ENCODE measurements around the gene BICDL1. TPM values are rescaled to one million over a fixed set of nuclear protein-coding genes. Genes with fewer than 3 reads are reported as not detected.

Gene BICDL1
- total and polyA plus RNA-seq, 5 donors from 2014 or later, result 0.93 to 134 (median 1.6) TPM

- DNase-seq (no peak), ATAC-seq (ENCODE audit: low read depth in 2 of 2) (no peak)
- peaks cover 38% of the 10 kb centered on the region for H3K36me3 Mint-ChIP-seq
- no peak overlapping the region for H3K27ac Mint-ChIP-seq
- Histone ChIP-seq H3K27me3 (ENCODE audit: control insufficient read depth, insufficient read depth, low read length) (no peaks in the 10 kb centered on the region), H3K27ac (ENCODE audit: insufficient read depth, low read length, poor library complexity, severe bottlenecking) (no peak overlapping the region), H3K4me1 (ENCODE audit: control insufficient read depth, insufficient read depth, low read length, poor library complexity, severe bottlenecking) (no peaks in the 10 kb centered on the region), H3K36me3 (ENCODE audit: control insufficient read depth, insufficient read depth, low read length) (peaks cover 93% of the 10 kb centered on the region), H3K4me3 (ENCODE audit: low read depth, low read length) (no peak overlapping the region), H3K9me3 (ENCODE audit: control insufficient read depth in 2 of 2, low read length in 2 of 2) (no peaks in the 10 kb centered on the region)
- no peaks in the 10 kb centered on the region for H3K27me3 Mint-ChIP-seq
- H3K4me3 Mint-ChIP-seq, result no peak overlapping the region
- H3K4me1 Mint-ChIP-seq, result peaks cover 0 to 2% (median 0%) of the 10 kb centered on the region in 4 donors
- H3K9me3 Mint-ChIP-seq, result no peaks in the 10 kb centered on the region
Observed at GRCh38 chr12:120136093-120136770, 147.2 kb downstream of the BICDL1 start.

- Histone ChIP-seq H3K27ac (ENCODE audit: insufficient read depth, low read length, poor library complexity, severe bottlenecking) (no peak overlapping the region), H3K9me3 (ENCODE audit: control insufficient read depth in 2 of 2, low read length in 2 of 2) (no peaks in the 10 kb centered on the region), H3K4me3 (ENCODE audit: low read depth, low read length) (no peak overlapping the region), H3K4me1 (ENCODE audit: control insufficient read depth, insufficient read depth, low read length, poor library complexity, severe bottlenecking) (no peaks in the 10 kb centered on the region), H3K36me3 (ENCODE audit: control insufficient read depth, insufficient read depth, low read length) (peaks cover 94% of the 10 kb centered on the region), H3K27me3 (ENCODE audit: control insufficient read depth, insufficient read depth, low read length) (no peaks in the 10 kb centered on the region)
- Mint-ChIP-seq H3K27me3 (no peaks in the 10 kb centered on the region), H3K36me3 (peaks cover 42% of the 10 kb centered on the region), H3K9me3 (no peaks in the 10 kb centered on the region), H3K4me1 (no peaks in the 10 kb centered on the region), H3K27ac (no peak overlapping the region), H3K4me3 (no peak overlapping the region)
- DNase-seq, result no peak
- no peak for ATAC-seq (ENCODE audit: low read depth in 2 of 2)
Observed at GRCh38 chr12:120137833-120138232, 148.8 kb downstream of the BICDL1 start.

DNA sequence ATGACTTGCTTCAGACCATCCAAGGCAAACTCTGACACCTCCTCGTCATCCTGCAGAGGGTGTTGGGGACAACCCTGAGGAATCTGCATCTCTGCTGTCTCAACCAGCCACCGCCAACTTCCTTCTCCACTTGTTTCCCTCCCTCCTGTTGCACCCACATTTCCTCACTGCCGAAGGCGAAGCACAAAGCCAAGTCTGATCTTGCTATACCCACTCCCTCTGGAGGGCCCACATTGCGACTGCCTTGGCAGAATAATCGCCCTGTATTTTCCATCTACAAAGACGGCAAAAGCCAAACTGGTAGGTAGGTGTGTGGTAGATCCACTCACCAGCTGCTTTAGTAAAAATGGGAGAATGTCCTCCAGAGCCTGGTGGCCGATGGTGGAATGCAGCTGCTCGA, 149.3 kb downstream of the BICDL1 start:
- Histone ChIP-seq H3K27me3 (ENCODE audit: control insufficient read depth, insufficient read depth, low read length) (no peaks in the 10 kb centered on the region), H3K27ac (ENCODE audit: insufficient read depth, low read length, poor library complexity, severe bottlenecking) (no peak overlapping the region), H3K36me3 (ENCODE audit: control insufficient read depth, insufficient read depth, low read length) (peaks cover 93% of the 10 kb centered on the region), H3K4me1 (ENCODE audit: control insufficient read depth, insufficient read depth, low read length, poor library complexity, severe bottlenecking) (no peaks in the 10 kb centered on the region), H3K9me3 (ENCODE audit: control insufficient read depth in 2 of 2, low read length in 2 of 2) (no peaks in the 10 kb centered on the region), H3K4me3 (ENCODE audit: low read depth, low read length) (no peak overlapping the region)
- no peaks in the 10 kb centered on the region for H3K4me1 Mint-ChIP-seq
- no peaks in the 10 kb centered on the region for H3K9me3 Mint-ChIP-seq
- ATAC-seq (ENCODE audit: low read depth in 2 of 2), result no peak
- peaks cover 42% of the 10 kb centered on the region for H3K36me3 Mint-ChIP-seq
- H3K4me3 Mint-ChIP-seq, result no peak overlapping the region
- no peak for DNase-seq
- H3K27me3 Mint-ChIP-seq, result no peaks in the 10 kb centered on the region
- no peak overlapping the region for H3K27ac Mint-ChIP-seq

DNA sequence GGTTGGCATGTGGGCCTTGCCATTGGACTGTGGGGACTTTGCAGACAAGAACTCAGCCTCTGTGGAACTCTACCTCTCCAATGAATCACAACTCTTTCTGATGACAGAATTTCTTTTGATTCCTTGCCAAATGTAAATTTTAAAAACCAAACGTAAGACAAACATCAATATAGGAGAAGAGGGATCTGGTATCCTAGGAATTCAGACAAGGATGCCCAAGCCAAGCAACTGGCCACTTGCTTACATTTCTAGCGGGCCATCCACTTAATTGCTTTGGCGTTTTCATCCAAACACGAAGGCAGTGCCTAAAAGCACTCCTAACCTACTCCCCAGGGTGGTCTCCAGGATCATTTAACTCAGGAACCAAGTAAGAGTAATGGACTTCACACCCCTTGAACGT, 150.9 kb downstream of the BICDL1 start:
- Mint-ChIP-seq H3K27me3 (no peaks in the 10 kb centered on the region), H3K9me3 (no peaks in the 10 kb centered on the region), H3K36me3 (peaks cover 38% of the 10 kb centered on the region), H3K4me1 (no peaks in the 10 kb centered on the region), H3K4me3 (no peak overlapping the region), H3K27ac (peak overlapping the region in 1 of 3 donors; percentile 7)
- Histone ChIP-seq H3K36me3 (ENCODE audit: control insufficient read depth, insufficient read depth, low read length) (peaks cover 91% of the 10 kb centered on the region), H3K27me3 (ENCODE audit: control insufficient read depth, insufficient read depth, low read length) (no peaks in the 10 kb centered on the region), H3K9me3 (ENCODE audit: control insufficient read depth in 2 of 2, low read length in 2 of 2) (no peaks in the 10 kb centered on the region), H3K27ac (ENCODE audit: insufficient read depth, low read length, poor library complexity, severe bottlenecking) (no peak overlapping the region), H3K4me1 (ENCODE audit: control insufficient read depth, insufficient read depth, low read length, poor library complexity, severe bottlenecking) (no peaks in the 10 kb centered on the region), H3K4me3 (ENCODE audit: low read depth, low read length) (no peak overlapping the region)
- no peak for ATAC-seq (ENCODE audit: low read depth in 2 of 2)
- no peak for DNase-seq

- no peaks in the 10 kb centered on the region for H3K27me3 ChIP-seq (ENCODE audit: control insufficient read depth, insufficient read depth, low read length)
- DNase-seq (no peak), ATAC-seq (ENCODE audit: low read depth in 2 of 2) (no peak)
- H3K4me3 Mint-ChIP-seq, result no peak overlapping the region
- H3K27ac ChIP-seq (ENCODE audit: insufficient read depth, low read length, poor library complexity, severe bottlenecking), result no peak overlapping the region
- H3K27ac Mint-ChIP-seq, result no peak overlapping the region
- no peaks in the 10 kb centered on the region for H3K27me3 Mint-ChIP-seq
- H3K9me3 Mint-ChIP-seq, result no peaks in the 10 kb centered on the region
- H3K36me3 Mint-ChIP-seq, result peaks cover 36% of the 10 kb centered on the region
- no peaks in the 10 kb centered on the region for H3K9me3 ChIP-seq (ENCODE audit: control insufficient read depth in 2 of 2, low read length in 2 of 2)
- H3K4me3 ChIP-seq (ENCODE audit: low read depth, low read length), result no peak overlapping the region
- H3K4me1 Mint-ChIP-seq, result no peaks in the 10 kb centered on the region
- H3K36me3 ChIP-seq (ENCODE audit: control insufficient read depth, insufficient read depth, low read length), result peaks cover 93% of the 10 kb centered on the region
- no peaks in the 10 kb centered on the region for H3K4me1 ChIP-seq (ENCODE audit: control insufficient read depth, insufficient read depth, low read length, poor library complexity, severe bottlenecking)
Observed at GRCh38 chr12:120140603-120141002, 151.6 kb downstream of the BICDL1 start.

- H3K27ac Mint-ChIP-seq, result peak overlapping the region in 1 of 3 donors; percentile 2
- H3K27me3 Mint-ChIP-seq, result no peaks in the 10 kb centered on the region
- no peak for ATAC-seq (ENCODE audit: low read depth in 2 of 2)
- Histone ChIP-seq H3K27me3 (ENCODE audit: control insufficient read depth, insufficient read depth, low read length) (no peaks in the 10 kb centered on the region), H3K9me3 (ENCODE audit: control insufficient read depth in 2 of 2, low read length in 2 of 2) (no peaks in the 10 kb centered on the region), H3K36me3 (ENCODE audit: control insufficient read depth, insufficient read depth, low read length) (peaks cover 93% of the 10 kb centered on the region), H3K4me1 (ENCODE audit: control insufficient read depth, insufficient read depth, low read length, poor library complexity, severe bottlenecking) (no peaks in the 10 kb centered on the region), H3K27ac (ENCODE audit: insufficient read depth, low read length, poor library complexity, severe bottlenecking) (peak overlapping the region; percentile 14), H3K4me3 (ENCODE audit: low read depth, low read length) (no peak overlapping the region)
- DNase-seq, result no peak
- H3K9me3 Mint-ChIP-seq, result no peaks in the 10 kb centered on the region
- no peak overlapping the region for H3K4me3 Mint-ChIP-seq
- no peaks in the 10 kb centered on the region for H3K4me1 Mint-ChIP-seq
- peaks cover 36% of the 10 kb centered on the region for H3K36me3 Mint-ChIP-seq
Observed at GRCh38 chr12:120141336-120141735, 152.3 kb downstream of the BICDL1 start.

DNA sequence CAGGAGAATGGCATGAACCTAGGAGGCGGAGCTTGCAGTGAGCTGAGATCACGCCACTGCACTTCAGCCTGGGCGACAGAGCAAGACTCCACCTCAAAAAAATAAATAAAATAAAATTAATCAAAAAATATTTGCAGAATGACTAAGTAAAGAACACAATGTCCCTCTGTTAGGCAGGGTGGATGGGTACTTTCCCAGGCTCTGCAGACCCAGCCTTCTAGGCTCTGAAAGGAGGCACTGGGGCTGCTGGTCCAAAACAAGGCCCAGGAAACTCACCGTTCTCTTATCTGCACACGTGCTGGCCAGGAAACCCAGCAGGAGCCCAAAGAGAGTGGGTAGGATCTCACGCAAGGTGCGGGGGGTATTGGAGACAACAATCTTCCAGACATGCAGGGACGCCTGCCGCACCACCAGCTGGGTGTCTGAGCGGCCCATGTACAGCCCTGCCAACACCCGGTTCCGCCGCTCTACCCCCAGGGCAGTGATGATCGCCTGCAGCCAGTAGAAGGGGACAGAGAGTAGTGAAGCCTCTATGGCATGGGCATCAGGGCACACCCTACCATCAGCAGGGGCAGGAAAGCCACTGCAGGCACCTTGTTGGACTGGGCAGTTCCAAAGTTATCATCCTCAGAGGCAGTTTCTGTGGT, 153.3 kb downstream of the BICDL1 start:
- Mint-ChIP-seq H3K9me3 (no peaks in the 10 kb centered on the region), H3K4me3 (no peak overlapping the region), H3K4me1 (no peaks in the 10 kb centered on the region), H3K27me3 (no peaks in the 10 kb centered on the region), H3K36me3 (peaks cover 40% of the 10 kb centered on the region), H3K27ac (no peak overlapping the region)
- Histone ChIP-seq H3K9me3 (ENCODE audit: control insufficient read depth in 2 of 2, low read length in 2 of 2) (no peaks in the 10 kb centered on the region), H3K27me3 (ENCODE audit: control insufficient read depth, insufficient read depth, low read length) (no peaks in the 10 kb centered on the region), H3K4me3 (ENCODE audit: low read depth, low read length) (no peak overlapping the region), H3K36me3 (ENCODE audit: control insufficient read depth, insufficient read depth, low read length) (peaks cover 93% of the 10 kb centered on the region), H3K27ac (ENCODE audit: insufficient read depth, low read length, poor library complexity, severe bottlenecking) (no peak overlapping the region), H3K4me1 (ENCODE audit: control insufficient read depth, insufficient read depth, low read length, poor library complexity, severe bottlenecking) (no peaks in the 10 kb centered on the region)
- DNase-seq (no peak), ATAC-seq (ENCODE audit: low read depth in 2 of 2) (no peak)
